Activated CD4-positive, alpha-beta T cell treated with anti-CD3 and anti-CD28 coated beads for 48 hours (primary cell): ENCODE data around the gene RAB9A.
"Not testable (repeated sequence)": the region's sequence is repeated elsewhere in the genome, so short reads cannot be mapped to it uniquely, and the experiment has no call there.

Experiments used
- DNase-seq: peaks from one replicate; pipeline ENCODE4 v3.0.0-alpha.2; 2020

RAB9A gene

GRCh38 chrX:13670197-13670596 is 18.7 kb upstream of the RAB9A start:
- DNase-seq, result no peak

- no peak for DNase-seq
Observed at GRCh38 chrX:13673016-13673415, 15.9 kb upstream of the RAB9A start.

GRCh38 chrX:13676885-13677284 is 12.0 kb upstream of the RAB9A start:
- no peak for DNase-seq

GRCh38 chrX:13679700-13680099 is 9.2 kb upstream of the RAB9A start:
- DNase-seq, result not testable (repeated sequence)

GRCh38 chrX:13681595-13681994 is 7.3 kb upstream of the RAB9A start:
- no peak for DNase-seq

- no peak for DNase-seq
Observed at GRCh38 chrX:13684361-13684760, 4.6 kb upstream of the RAB9A start.

GRCh38 chrX:13685126-13685763 is 3.7 kb upstream of the RAB9A start:
- DNase-seq, result no peak

- DNase-seq, result no peak
Observed at GRCh38 chrX:13687203-13687602, 1.7 kb upstream of the RAB9A start.

GRCh38 chrX:13688384-13688957 is 457 bp upstream of the RAB9A start:
- no peak for DNase-seq

- DNase-seq, result no peak
Observed at GRCh38 chrX:13689741-13690211, 848 bp downstream of the RAB9A start.

GRCh38 chrX:13690836-13691235 is 1.9 kb downstream of the RAB9A start:
- peak; percentile 11 for DNase-seq

- no peak for DNase-seq
Observed at GRCh38 chrX:13691841-13692371, 3.0 kb downstream of the RAB9A start.

GRCh38 chrX:13692771-13693231 is 3.9 kb downstream of the RAB9A start:
- DNase-seq, result no peak

- DNase-seq, result no peak
Observed at GRCh38 chrX:13693341-13693961, 4.5 kb downstream of the RAB9A start.

GRCh38 chrX:13694359-13694758 is 5.4 kb downstream of the RAB9A start:
- no peak for DNase-seq

- no peak for DNase-seq
Observed at GRCh38 chrX:13694983-13695382, 6.1 kb downstream of the RAB9A start.

- DNase-seq, result no peak
Observed at GRCh38 chrX:13695601-13696115, 6.7 kb downstream of the RAB9A start.

GRCh38 chrX:13697455-13697854 is 8.5 kb downstream of the RAB9A start:
- DNase-seq, result no peak

- no peak for DNase-seq
Observed at GRCh38 chrX:13697976-13698375, 9.0 kb downstream of the RAB9A start.

GRCh38 chrX:13698432-13698831 is 9.5 kb downstream of the RAB9A start:
- DNase-seq, result no peak

- no peak for DNase-seq
Observed at GRCh38 chrX:13699183-13699826, 10.4 kb downstream of the RAB9A start.

GRCh38 chrX:13700380-13700779 is 11.5 kb downstream of the RAB9A start:
- DNase-seq, result no peak

- DNase-seq, result no peak
Observed at GRCh38 chrX:13702111-13702789, 13.3 kb downstream of the RAB9A start.
